Neuronal stem cell (in vitro differentiated cells): Measurements from ENCODE around the gene ZFHX3.

Experiments
- DNase-seq: peaks from one replicate; pipeline ENCODE4 v3.0.0-alpha.2; 2013; ENCODE audit warnings: low spot score
- H2AFZ ChIP-seq: one replicate; pipeline ENCODE4 v1.6.1; 2013; ENCODE audit warnings: mild to moderate bottlenecking, low read length, inconsistent platforms
- H2AK5ac ChIP-seq: 2 replicates; pipeline ENCODE4 v1.6.1; 2013; ENCODE audit warnings: low read depth, mild to moderate bottlenecking, inconsistent platforms, low read length, moderate library complexity, mixed read lengths
- H2BK120ac ChIP-seq: 2 replicates; pipeline ENCODE4 v1.6.1; 2013; ENCODE audit warnings: low read depth, mild to moderate bottlenecking, inconsistent platforms, low read length, moderate library complexity, mixed read lengths
- H2BK12ac ChIP-seq: one replicate; pipeline ENCODE4 v1.6.1; 2013; ENCODE audit warnings: low read length, inconsistent platforms
- H2BK15ac ChIP-seq: 2 replicates; pipeline ENCODE4 v1.6.1; 2013; ENCODE audit warnings: mild to moderate bottlenecking, low read length, inconsistent platforms, mixed read lengths
- H2BK5ac ChIP-seq: one replicate; pipeline ENCODE4 v1.6.1; 2013; ENCODE audit warnings: inconsistent platforms, mild to moderate bottlenecking, low read length, moderate library complexity
- H3K14ac ChIP-seq: one replicate; pipeline ENCODE4 v1.6.1; 2013; ENCODE audit warnings: low read length, inconsistent platforms
- H3K18ac ChIP-seq: 2 replicates; pipeline ENCODE4 v1.6.1; 2013; ENCODE audit warnings: low read length, inconsistent platforms
- H3K23ac ChIP-seq: 2 replicates; pipeline ENCODE4 v1.6.1; 2013; ENCODE audit warnings: low read depth, mild to moderate bottlenecking, mixed read lengths, low read length, inconsistent platforms; ENCODE audit not compliant: poor library complexity
- H3K27ac ChIP-seq: replicated peaks from 3 replicates; pipeline ENCODE4 v1.5.1; 2013; ENCODE audit warnings: low read length, inconsistent platforms
- H3K27me3 ChIP-seq, 3 experiments: 2 replicates each; pipeline ENCODE4 v1.6.1; 2013; ENCODE audit warnings: low read length in 3 of 3, mild to moderate bottlenecking in 2 of 3, inconsistent platforms in 1 of 3, low read depth in 1 of 3, mixed read lengths in 1 of 3, moderate library complexity in 1 of 3; ENCODE audit not compliant: control insufficient read depth in 3 of 3, insufficient read depth in 3 of 3
- H3K36me3 ChIP-seq, 2 donors: replicated peaks in 1 of 2; 2 replicates each; pipeline ENCODE4 v1.6.1; 2013; ENCODE audit warnings: low read length in 2 of 2; ENCODE audit not compliant: control insufficient read depth in 2 of 2, insufficient read depth in 2 of 2
- H3K4ac ChIP-seq: 2 replicates; pipeline ENCODE4 v1.6.1; 2013; ENCODE audit warnings: inconsistent platforms, mild to moderate bottlenecking, low read length, moderate library complexity
- H3K4me1 ChIP-seq, 2 donors: 1 replicate in 1 of 2; 2 replicates in 1 of 2; pipeline ENCODE4 v1.6.1; 2013; ENCODE audit warnings: low read length in 2 of 2, low read depth in 1 of 2; ENCODE audit not compliant: control insufficient read depth in 2 of 2, insufficient read depth in 1 of 2
- H3K4me2 ChIP-seq: one replicate; pipeline ENCODE4 v1.6.1; 2013; ENCODE audit warnings: mild to moderate bottlenecking, low read length, inconsistent platforms; ENCODE audit not compliant: insufficient read depth, poor library complexity, severe bottlenecking
- H3K4me3 ChIP-seq, 2 donors: 2 replicates each; pipeline ENCODE4 v1.5.1; 2013; ENCODE audit warnings: low read length in 2 of 2, mild to moderate bottlenecking in 2 of 2, inconsistent platforms in 1 of 2, moderate library complexity in 1 of 2
- H3K79me1 ChIP-seq: one replicate; pipeline ENCODE4 v1.6.1; 2013; ENCODE audit warnings: low read depth, mild to moderate bottlenecking, inconsistent platforms, low read length, moderate library complexity
- H3K9ac ChIP-seq: one replicate; pipeline ENCODE4 v1.6.1; 2013; ENCODE audit warnings: mild to moderate bottlenecking, low read depth, low read length, inconsistent platforms; ENCODE audit not compliant: poor library complexity
- H3K9me3 ChIP-seq, 2 donors: replicated peaks in 1 of 2; 2 replicates each; pipeline versions ENCODE3 to v1.6.1; 2013; ENCODE audit warnings: low read length in 2 of 2, mild to moderate bottlenecking in 2 of 2, inconsistent platforms in 1 of 2, low read depth in 1 of 2, mixed read lengths in 1 of 2, moderate library complexity in 1 of 2; ENCODE audit not compliant: control insufficient read depth in 2 of 2, insufficient read depth in 1 of 2
- H4K8ac ChIP-seq: one replicate; pipeline ENCODE4 v1.6.1; 2013; ENCODE audit warnings: low read depth, mild to moderate bottlenecking, inconsistent platforms, low read length, moderate library complexity
- H4K91ac ChIP-seq: one replicate; pipeline ENCODE4 v1.6.1; 2013; ENCODE audit warnings: low read length, low read depth, mild to moderate bottlenecking, inconsistent platforms; ENCODE audit not compliant: poor library complexity
- WGBS, 2 donors: extraction: QIAGEN DNeasy Blood & Tissue Kit; methylation state at CpG; one replicate each; pipeline ENCODE4 v1.1.7; 2013; ENCODE audit warnings: missing lambda C conversion rate in 2 of 2, mixed read lengths in 1 of 2; ENCODE audit not compliant: insufficient read length in 2 of 2, insufficient replicate concordance in 1 of 2; ENCODE audit errors: extremely low coverage in 2 of 2; 5-methylcytosine and 5-hydroxymethylcytosine counted together

The ZFHX3 gene

GRCh38 chr16:72910381-72910780 is 137.5 kb downstream of the ZFHX3 start:
- no peaks in the 10 kb centered on the region for H3K27me3 ChIP-seq
- H3K4me1 ChIP-seq: peaks cover 0 to 13% of the 10 kb centered on the region in 2 donors
- H2BK15ac ChIP-seq: no peak overlapping the region
- no peak overlapping the region for H4K8ac ChIP-seq
- H4K91ac ChIP-seq: no peak overlapping the region
- H3K27ac ChIP-seq: no peak overlapping the region
- H3K9me3 ChIP-seq: no peaks in the 10 kb centered on the region
- WGBS, 2 donors: no CpG with 5 or more reads among the region's 4 CpGs
- H3K79me1 ChIP-seq: no peaks in the 10 kb centered on the region
- H3K9ac ChIP-seq: no peak overlapping the region
- H2BK120ac ChIP-seq: no peak overlapping the region
- no peak overlapping the region for H3K14ac ChIP-seq
- H3K36me3 ChIP-seq: peaks cover 0 to 33% of the 10 kb centered on the region in 2 donors
- no peak overlapping the region for H2BK5ac ChIP-seq
- no peak overlapping the region for H3K18ac ChIP-seq
- H3K4ac ChIP-seq: no peak overlapping the region
- no peak for DNase-seq
- H2AK5ac ChIP-seq: no peak overlapping the region
- H3K4me3 ChIP-seq: no peak overlapping the region
- H3K4me2 ChIP-seq: no peak overlapping the region
- H2AFZ ChIP-seq: no peak overlapping the region
- no peak overlapping the region for H3K23ac ChIP-seq
- no peak overlapping the region for H2BK12ac ChIP-seq

GRCh38 chr16:72909196-72909595 is 138.7 kb downstream of the ZFHX3 start:
- Histone ChIP-seq H2BK15ac (no peak overlapping the region), H3K9ac (no peak overlapping the region), H2BK5ac (no peak overlapping the region), H3K18ac (no peak overlapping the region), H2AFZ (no peak overlapping the region), H2AK5ac (no peak overlapping the region), H3K36me3 (peaks cover 0 to 33% of the 10 kb centered on the region in 2 donors), H3K79me1 (no peaks in the 10 kb centered on the region), H3K27ac (no peak overlapping the region), H3K14ac (no peak overlapping the region), H2BK12ac (no peak overlapping the region), H3K27me3 (no peaks in the 10 kb centered on the region), H4K91ac (no peak overlapping the region), H3K4ac (no peak overlapping the region), H3K4me2 (no peak overlapping the region), H3K23ac (no peak overlapping the region), H3K4me3 (no peak overlapping the region), H2BK120ac (no peak overlapping the region), H3K4me1 (peaks cover 0 to 13% of the 10 kb centered on the region in 2 donors), H4K8ac (no peak overlapping the region), H3K9me3 (no peaks in the 10 kb centered on the region)
- no CpG with 5 or more reads among the region's 6 CpGs for WGBS, 2 donors
- no peak for DNase-seq

GRCh38 chr16:72908362-72909167 is 139.4 kb downstream of the ZFHX3 start:
- H3K14ac ChIP-seq: no peak overlapping the region
- no CpG with 5 or more reads among the region's 19 CpGs for WGBS, 2 donors
- no peak overlapping the region for H2BK12ac ChIP-seq
- no peak overlapping the region for H2BK15ac ChIP-seq
- no peak overlapping the region for H3K4me2 ChIP-seq
- no peak overlapping the region for H3K18ac ChIP-seq
- no peak overlapping the region for H2BK120ac ChIP-seq
- peaks cover 0 to 13% of the 10 kb centered on the region in 2 donors for H3K4me1 ChIP-seq
- no peak overlapping the region for H3K9ac ChIP-seq
- DNase-seq: no peak
- no peak overlapping the region for H3K23ac ChIP-seq
- no peak overlapping the region for H4K91ac ChIP-seq
- no peak overlapping the region for H2AFZ ChIP-seq
- H3K27ac ChIP-seq: no peak overlapping the region
- H3K36me3 ChIP-seq: peaks cover 0 to 29% of the 10 kb centered on the region in 2 donors
- no peaks in the 10 kb centered on the region for H3K79me1 ChIP-seq
- H2BK5ac ChIP-seq: no peak overlapping the region
- no peak overlapping the region for H2AK5ac ChIP-seq
- no peak overlapping the region for H3K4me3 ChIP-seq
- no peak overlapping the region for H4K8ac ChIP-seq
- H3K9me3 ChIP-seq: no peaks in the 10 kb centered on the region
- no peak overlapping the region for H3K4ac ChIP-seq
- no peaks in the 10 kb centered on the region for H3K27me3 ChIP-seq

- Histone ChIP-seq H3K4me2 (no peak overlapping the region), H3K14ac (no peak overlapping the region), H3K18ac (no peak overlapping the region), H2BK120ac (no peak overlapping the region), H2AK5ac (no peak overlapping the region), H2BK15ac (no peak overlapping the region), H3K27ac (no peak overlapping the region), H3K23ac (no peak overlapping the region), H4K91ac (no peak overlapping the region), H3K4me3 (no peak overlapping the region), H2BK5ac (no peak overlapping the region), H3K9ac (no peak overlapping the region), H3K79me1 (no peaks in the 10 kb centered on the region), H3K27me3 (no peaks in the 10 kb centered on the region), H3K4ac (no peak overlapping the region), H3K4me1 (peaks cover 0 to 6% of the 10 kb centered on the region in 2 donors), H2AFZ (no peak overlapping the region), H3K9me3 (no peaks in the 10 kb centered on the region), H3K36me3 (peaks cover 0 to 41% of the 10 kb centered on the region in 2 donors), H2BK12ac (no peak overlapping the region), H4K8ac (no peak overlapping the region)
- no peak for DNase-seq
- WGBS, 2 donors: no CpG with 5 or more reads among the region's 4 CpGs
Observed at GRCh38 chr16:72905581-72905980, 142.3 kb downstream of the ZFHX3 start.
